ENCODE data around the gene BCR. TPM values are rescaled to one million over a fixed set of nuclear protein-coding genes. Genes with fewer than 3 reads are reported as not detected.

BCR gene
- total and polyA plus RNA-seq, 2 of the 8 experiments (the other 6 are each of a cell fraction or from before 2014, with no cell fraction given), result 66.7 to 130 TPM

DNA sequence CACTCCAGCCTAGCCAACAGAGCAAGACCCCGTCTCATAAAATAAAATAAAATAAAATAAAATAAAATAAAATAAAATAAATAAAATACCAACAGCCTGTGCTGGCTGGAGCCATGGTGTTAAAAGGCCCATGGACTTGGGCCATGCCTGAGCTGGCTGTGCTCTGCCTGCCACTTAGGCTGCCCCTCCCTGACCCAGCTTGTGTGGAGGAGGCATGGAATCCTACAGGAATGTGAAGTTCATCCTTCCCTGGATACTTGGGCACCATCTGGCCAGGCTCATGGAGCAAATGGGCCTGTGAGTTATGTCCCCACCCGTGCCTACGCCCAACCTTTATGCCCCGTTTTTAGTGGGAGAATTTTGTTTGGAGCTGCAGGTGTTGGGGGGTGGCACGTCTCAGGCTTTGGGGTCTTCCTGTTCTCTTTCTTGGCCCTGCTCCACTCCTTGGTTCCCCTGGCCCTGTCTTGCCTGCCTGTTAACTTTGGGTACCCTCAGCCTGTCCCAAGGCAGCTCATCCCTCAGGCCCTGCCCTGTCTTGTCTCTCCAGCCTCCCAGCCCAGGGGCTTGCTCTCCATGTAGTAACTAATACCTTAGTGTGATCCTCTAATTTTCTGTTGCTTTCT lies 51.3 kb downstream of the BCR start:
- H3K9ac ChIP-seq (replicated peaks in 1 of 4; ENCODE audit: extremely low read depth in 1 of 4, low read depth in 3 of 4, low read length in 3 of 4), result no peak overlapping the region
- peak overlapping the region; percentile 75 for H3K4ac ChIP-seq (replicated peaks; ENCODE audit: insufficient read length, low read depth, low read length)
- no peak overlapping the region for H2BK120ac ChIP-seq (replicated peaks; ENCODE audit: low read depth, low read length)
- H3K9me3 ChIP-seq (ENCODE audit: insufficient read depth in 2 of 2, low read depth in 1 of 2, low read length in 1 of 2), result peaks cover 0 to 12% of the 10 kb centered on the region in 2 experiments; a peak in 2 of 4 replicates
- peak overlapping the region; percentile 2 for H4K5ac ChIP-seq (ENCODE audit: insufficient read length, low read depth, low read length)
- peaks cover 31 to 90% of the 10 kb centered on the region in 2 experiments for H3K79me2 ChIP-seq (ENCODE audit: control insufficient read depth in 1 of 2, insufficient read depth in 2 of 2, low read length in 2 of 2)
- WGBS, 2 experiments (ENCODE audit: extremely low coverage in 1 of 2, insufficient coverage in 1 of 2, insufficient read length in 1 of 2, insufficient replicate concordance in 2 of 2, low coverage in 1 of 2, low lambda C conversion rate in 2 of 2, missing lambda C conversion rate in 1 of 2), result 87% methylated on average over 5 of the region's 5 CpGs; no CpG with 5 or more reads in 1 of the 2 experiments
- H3K56ac ChIP-seq (replicated peaks; ENCODE audit: insufficient read length, low read depth, low read length), result no peak overlapping the region
- peaks cover 3% of the 10 kb centered on the region; the same call in 1 of the 2 replicates for H3K23me2 ChIP-seq (ENCODE audit: low read depth, low read length)
- H3K14ac ChIP-seq (ENCODE audit: insufficient read length), result no peak overlapping the region
- H2AK5ac ChIP-seq (ENCODE audit: low read depth, low read length), result peak overlapping the region; percentile 93; the same call in 1 of the 2 replicates
- peak overlapping the region; percentile 94 for H2BK12ac ChIP-seq (ENCODE audit: low read depth, low read length)
- peak overlapping the region; percentile 95 for H3K18ac ChIP-seq (ENCODE audit: extremely low read depth, low read length)
- peaks cover 20 to 38% (median 28%) of the 10 kb centered on the region in 4 experiments for H3K4me1 ChIP-seq (replicated peaks in 1 of 4; ENCODE audit: control insufficient read depth in 3 of 4, insufficient read depth in 4 of 4, low read length in 3 of 4)
- ChIA-PET POLR2A (ENCODE audit: partially characterized antibody) (interaction anchor here (0.8 to 4.8 kb wide), 3 partner anchors 11 to 24 kb away, joined by 3 to 31 read pairs (median 9); no protein-coding TSS in a partner anchor), CTCF (ENCODE audit: partially characterized antibody) (interaction anchor here (0.7 to 1.5 kb wide), 8 partner anchors 11 to 74 kb away, joined by 3 to 5 read pairs (median 4); no protein-coding TSS in a partner anchor)
- peak overlapping the region in 1 of 2 experiments; percentile 31; a peak in 1 of 4 replicates for H3K4me2 ChIP-seq (ENCODE audit: insufficient read depth in 1 of 2, low read depth in 2 of 2, low read length in 2 of 2)
- peak overlapping the region; percentile 80; the same call in 1 of the 2 replicates for H2BK20ac ChIP-seq (ENCODE audit: low read length)
- peak overlapping the region; percentile 77; the same call in 1 of the 2 replicates for H2BK15ac ChIP-seq (ENCODE audit: low read length)
- H4K20me1 ChIP-seq (replicated peaks in 1 of 2; ENCODE audit: control insufficient read depth in 1 of 2, insufficient read depth in 2 of 2, low read length in 2 of 2), result peaks cover 3 to 8% of the 10 kb centered on the region in 2 experiments
- H4K91ac ChIP-seq (replicated peaks; ENCODE audit: insufficient read length, low read length), result peak overlapping the region; percentile 90
- H2AFZ ChIP-seq (ENCODE audit: low read length), result no peak overlapping the region
- H3K27me3 ChIP-seq (replicated peaks in 1 of 4; ENCODE audit: control insufficient read depth in 3 of 4, extremely low read depth in 1 of 4, insufficient read depth in 3 of 4, low read length in 3 of 4), result no peaks in the 10 kb centered on the region
- no peaks in the 10 kb centered on the region; a peak in 1 of 8 replicates for H3K36me3 ChIP-seq (ENCODE audit: control insufficient read depth in 2 of 4, insufficient read depth in 4 of 4, low read length in 3 of 4)
- H3K4me3 ChIP-seq (ENCODE audit: extremely low read depth in 1 of 4, insufficient read depth in 2 of 4, low read depth in 3 of 4, low read length in 4 of 4), result no peak overlapping the region
- DNase-seq (ENCODE audit: low read depth in 1 of 2, low spot score in 2 of 2) (no peak), FAIRE-seq (no peak)
- H3K79me1 ChIP-seq (ENCODE audit: low read depth, low read length), result peaks cover 40% of the 10 kb centered on the region
- no peak overlapping the region for H3K23ac ChIP-seq (ENCODE audit: insufficient read length)
- H4K8ac ChIP-seq (ENCODE audit: extremely low read depth, insufficient read depth, low read length), result no peak overlapping the region; the same call in 1 of the 2 replicates
- H3K27ac ChIP-seq (ENCODE audit: low read depth, low read length), result no peak overlapping the region
- peak overlapping the region; percentile 97 for H2BK5ac ChIP-seq (ENCODE audit: low read depth, low read length)
- TF ChIP-seq RFX5 (IDR thresholded peaks at IDR 0.05; ENCODE audit: borderline replicate concordance, low read depth, low read length) (no peak), SRF (IDR thresholded peaks at IDR 0.05; ENCODE audit: low read depth, low read length) (no peak), SAP30 (IDR thresholded peaks at IDR 0.05; ENCODE audit: insufficient read depth, insufficient replicate concordance, low read length) (no peak), ZNF274 (IDR thresholded peaks at IDR 0.05; ENCODE audit: borderline replicate concordance, extremely low read depth, low read length) (no peak), HDAC6 (IDR thresholded peaks at IDR 0.05; ENCODE audit: low read depth, low read length) (no peak), CTBP2 (IDR thresholded peaks at IDR 0.05; ENCODE audit: borderline replicate concordance, insufficient read depth, insufficient read length, low read length) (no peak), E2F6 (IDR thresholded peaks at IDR 0.05) (no peak), TAF1 (IDR thresholded peaks at IDR 0.05; ENCODE audit: low read depth, low read length) (no peak), KDM4A (IDR thresholded peaks at IDR 0.05; ENCODE audit: low read depth, low read length, severe bottlenecking) (no peak), YY1 (IDR thresholded peaks at IDR 0.05; ENCODE audit: low read depth, low read length) (no peak), SIRT6 (IDR thresholded peaks at IDR 0.05; ENCODE audit: low read length) (no peak), CREB1 (IDR thresholded peaks at IDR 0.05) (no peak)

Data from H1 (cell line).